K562 (cell line): ENCODE results near the gene CCDC148. TPM values are rescaled to one million over a fixed set of nuclear protein-coding genes. Genes with fewer than 3 reads are reported as not detected.

Experiments used
- ARID1B ChIP-seq: fragments of 450-650 bp; IDR thresholded peaks from 2 replicates; pipeline ENCODE4 v1.6.1; 2016; ENCODE audit warnings: antibody characterized with exemption, mild to moderate bottlenecking, inconsistent platforms
- ATF1 ChIP-seq, 2 experiments: fragments of 450-650 bp in 1 of 2; IDR thresholded peaks; 2 replicates each; pipeline ENCODE4 v1.6.1; 2016; ENCODE audit warnings: missing compliant biosample characterization in 1 of 2, missing genetic modification characterization in 1 of 2
- BHLHE40 ChIP-seq: IDR thresholded peaks from 2 replicates; pipeline ENCODE4 v1.6.1; 2011; ENCODE audit warnings: low read length, improper control_type of control experiment
- DPF2 ChIP-seq: fragments of 450-650 bp; IDR thresholded peaks from 2 replicates; pipeline ENCODE4 v1.6.1; 2016
- ESRRA ChIP-seq: fragments of 450-650 bp; IDR thresholded peaks from 2 replicates; pipeline ENCODE4 v1.6.1; 2014; ENCODE audit warnings: low read depth, mild to moderate bottlenecking, moderate library complexity, borderline replicate concordance
- MAZ ChIP-seq, 2 experiments: fragments of 450-650 bp in 1 of 2; sonication (generic) in 1 of 2; formaldehyde crosslinking; IDR thresholded peaks in 1 of 2; conservative IDR thresholded peaks in 1 of 2; 2 replicates each; pipeline versions ENCODE4 v1.4.0 to v1.5.0; 2020; ENCODE audit warnings: mild to moderate bottlenecking in 1 of 2, missing genetic modification reagents in 1 of 2
- MBD2 ChIP-seq: sonication (generic); IDR thresholded peaks from 2 replicates; pipeline ENCODE4 v1.6.1; 2016; ENCODE audit warnings: low read depth, borderline replicate concordance
- MNT ChIP-seq, 2 experiments: fragments of 450-650 bp; conservative IDR thresholded peaks; 2 replicates each; pipeline ENCODE4 v1.6.1; 2017; ENCODE audit warnings: mild to moderate bottlenecking in 2 of 2, moderate library complexity in 2 of 2
- NFE2 ChIP-seq: IDR thresholded peaks from 2 replicates; pipeline ENCODE4 v1.6.1; 2014; ENCODE audit warnings: antibody characterized with exemption, low read depth
- NONO ChIP-seq, 2 experiments: fragments of 200-400 bp in 1 of 2; fragments of 450-650 bp in 1 of 2; formaldehyde crosslinking in 1 of 2; IDR thresholded peaks; 2 replicates each; pipeline ENCODE4 v1.6.1; 2017; ENCODE audit warnings: low read depth in 2 of 2, mild to moderate bottlenecking in 2 of 2, moderate library complexity in 2 of 2, low read length in 1 of 2
- PHB ChIP-seq: fragments of 250-450 bp; sonication (Bioruptor Pico); IDR thresholded peaks from 2 replicates; pipeline ENCODE4 v1.5.0; 2021
- POLR2AphosphoS5 ChIP-seq: IDR thresholded peaks from 2 replicates; pipeline ENCODE4 v1.6.1; 2011; ENCODE audit warnings: mild to moderate bottlenecking, low read depth, low read length, moderate library complexity; ENCODE audit not compliant: control insufficient read depth, insufficient read depth
- PRDM10 ChIP-seq: fragments of 450-650 bp; IDR thresholded peaks from 2 replicates; pipeline ENCODE4 v1.6.1; 2018; ENCODE audit not compliant: partially characterized antibody
- SPI1 ChIP-seq: IDR thresholded peaks from 2 replicates; pipeline ENCODE4 v1.6.1; 2011; ENCODE audit warnings: low read depth, low read length, control low read depth, borderline replicate concordance
- STAT5A ChIP-seq: IDR thresholded peaks from 2 replicates; pipeline ENCODE4 v1.6.1; 2012; ENCODE audit warnings: low read length, inconsistent platforms, borderline replicate concordance
- TEAD2 ChIP-seq: fragments of 450-650 bp; IDR thresholded peaks from 2 replicates; pipeline ENCODE4 v1.6.1; 2016; ENCODE audit warnings: missing genetic modification characterization, control low read depth, missing compliant biosample characterization
- TSHZ1 ChIP-seq: fragments of 250-450 bp; sonication (Bioruptor Pico); IDR thresholded peaks from 2 replicates; pipeline ENCODE4 v1.4.0; 2020; ENCODE audit warnings: mild to moderate bottlenecking, moderate library complexity
- ZNF408 ChIP-seq: fragments of 250-450 bp; sonication (Bioruptor Pico); IDR thresholded peaks from 2 replicates; pipeline ENCODE4 v1.4.0; 2020; ENCODE audit warnings: low read depth, mild to moderate bottlenecking, moderate library complexity
- ZNF561 ChIP-seq: fragments of 450-650 bp; formaldehyde crosslinking; conservative IDR thresholded peaks from 2 replicates; pipeline ENCODE4 v1.4.0; 2020; ENCODE audit warnings: mild to moderate bottlenecking, moderate library complexity
- ZNF76 ChIP-seq: fragments of 250-450 bp; sonication (Bioruptor Pico); IDR thresholded peaks from 2 replicates; pipeline ENCODE4 v1.4.0; 2020; ENCODE audit warnings: mild to moderate bottlenecking, moderate library complexity, borderline replicate concordance
- polyA plus RNA-seq, 8 experiments: library from polyadenylated mRNA; depleted of rRNA in 4 of 8; stranded (reverse) in 5 of 8; unstranded in 3 of 8; fragments of >200 nt; fragmentation: Nextera tagmentation in 2 of 8; fragmentation: Illumina TruSeq in 1 of 8; extraction: Ambion mirVana in 2 of 8; extraction: Trizol in 1 of 8; gene quantifications; 2 replicates each; pipeline versions ENCODE4 v1.2.1 to v1.2.3, GENCODE V29; 2011 to 2014; ENCODE audit warnings: inconsistent platforms in 1 of 8, missing spikeins in 1 of 8
- total RNA-seq, 7 experiments: library from RNA; depleted of rRNA in 6 of 7; stranded (reverse); fragments of >200 nt in 6 of 7; fragmentation: Illumina TruSeq in 2 of 7; extraction: Trizol in 2 of 7; gene quantifications; 2 replicates each; pipeline versions ENCODE4 v1.2.1 to v1.2.3, GENCODE V29; 2011 to 2021; ENCODE audit warnings: low replicate concordance in 1 of 7

CCDC148 gene
- total and polyA plus RNA-seq, 9 of the 15 experiments (the other 6 are each of a cell fraction or from before 2014, with no cell fraction given) = 0.10 to 1.4 (median 0.65) TPM

- TF ChIP-seq TSHZ1 (CRISPR knock-in tag) (no peak), SPI1 (no peak), PHB (CRISPR knock-in tag) (no peak), ATF1 (CRISPR knock-in tag; IDR thresholded peaks at IDR 0.05) (no peak), ATF1 (tag; IDR thresholded peaks at IDR 0.05) (no peak), ZNF408 (CRISPR knock-in tag) (no peak), MAZ (CRISPR knock-in tag; conservative IDR thresholded peaks at IDR 0.05 in 1 of 2, IDR thresholded peaks at IDR 0.05 in 1 of 2) (0 out of 4 replicates have a peak, but pooled peaks of 1 of the 2 experiments have one; percentile 22), MNT (conservative IDR thresholded peaks at IDR 0.05) (peak in 1 of 2 experiments; percentile 39; a peak in 1 of 4 replicates), DPF2 (0 out of 2 replicates have a peak, but pooled peaks have one; percentile 9), BHLHE40 (0 out of 2 replicates have a peak, but pooled peaks have one; percentile 25), TEAD2 (tag) (no peak), STAT5A (0 out of 2 replicates have a peak, but pooled peaks have one; percentile 19), ARID1B (peak; percentile 52; the same call in 1 of the 2 replicates), NFE2 (peak; percentile 15), ZNF76 (CRISPR knock-in tag) (no peak), MBD2 (0 out of 2 replicates have a peak, but pooled peaks have one; percentile 36), PRDM10 (peak; percentile 99), NONO (IDR thresholded peaks at IDR 0.05; ENCODE audit: low read depth in 2 of 2, low read length in 1 of 2) (peak in 1 of 2 experiments; percentile 95; a peak in 2 of 4 replicates), ZNF561 (no peak), ESRRA (0 out of 2 replicates have a peak, but pooled peaks have one; percentile 23), POLR2AphosphoS5 (peak; percentile 38; the same call in 1 of the 2 replicates)
Measured at GRCh38 chr2:158359846-158360245, 96.7 kb downstream of the CCDC148 start (continued).
